GM19467 (cell line): ENCODE data around the gene PROM2.
"Not testable (repeated sequence)": the region's sequence is repeated elsewhere in the genome, so short reads cannot be mapped to it uniquely, and the experiment has no call there.

ENCODE experiments used
- ATAC-seq: cut with Tn5 transposase; IDR thresholded peaks from one replicate; pipeline ENCODE4 v1.9.1; 2021; ENCODE audit warnings: mild to moderate bottlenecking, moderate library complexity; ENCODE audit not compliant: unreplicated experiment

Gene PROM2

GRCh38 chr2:95269036-95269680 lies 5.1 kb upstream of the PROM2 start:
- no peak for ATAC-seq

GRCh38 chr2:95269745-95270144 lies 4.5 kb upstream of the PROM2 start:
- ATAC-seq, result not testable (repeated sequence)

- no peak for ATAC-seq
Measured at GRCh38 chr2:95270541-95271081, 3.6 kb upstream of the PROM2 start.

- no peak for ATAC-seq
Measured at GRCh38 chr2:95271381-95271971, 2.8 kb upstream of the PROM2 start.

GRCh38 chr2:95272299-95272751 lies 1.9 kb upstream of the PROM2 start:
- ATAC-seq, result no peak

DNA sequence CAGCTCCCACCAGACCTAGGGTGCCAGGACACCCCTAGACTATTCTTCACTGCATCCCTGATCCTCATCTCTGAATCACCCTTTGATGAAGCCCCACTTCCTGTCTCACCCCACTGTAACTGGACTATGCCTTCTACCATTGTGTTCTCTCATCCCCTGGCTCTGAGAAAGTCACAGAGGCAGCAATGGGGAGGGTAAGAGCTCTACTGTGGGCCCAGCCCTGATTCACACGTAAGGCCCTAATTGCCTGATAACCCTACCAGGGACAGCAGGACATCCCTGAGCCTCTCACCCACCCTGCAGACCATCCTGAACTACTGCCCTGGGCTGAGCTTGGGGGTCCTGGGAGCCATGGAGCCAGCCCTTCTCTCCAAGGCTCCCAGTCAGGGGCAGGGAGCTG lies 1.5 kb upstream of the PROM2 start:
- ATAC-seq, result no peak

GRCh38 chr2:95273566-95274290 lies 521 bp upstream of the PROM2 start:
- ATAC-seq, result no peak

- no peak for ATAC-seq
Measured at GRCh38 chr2:95275151-95275515, 884 bp downstream of the PROM2 start.

- no peak for ATAC-seq
Measured at GRCh38 chr2:95275601-95276243, 1.5 kb downstream of the PROM2 start.

DNA sequence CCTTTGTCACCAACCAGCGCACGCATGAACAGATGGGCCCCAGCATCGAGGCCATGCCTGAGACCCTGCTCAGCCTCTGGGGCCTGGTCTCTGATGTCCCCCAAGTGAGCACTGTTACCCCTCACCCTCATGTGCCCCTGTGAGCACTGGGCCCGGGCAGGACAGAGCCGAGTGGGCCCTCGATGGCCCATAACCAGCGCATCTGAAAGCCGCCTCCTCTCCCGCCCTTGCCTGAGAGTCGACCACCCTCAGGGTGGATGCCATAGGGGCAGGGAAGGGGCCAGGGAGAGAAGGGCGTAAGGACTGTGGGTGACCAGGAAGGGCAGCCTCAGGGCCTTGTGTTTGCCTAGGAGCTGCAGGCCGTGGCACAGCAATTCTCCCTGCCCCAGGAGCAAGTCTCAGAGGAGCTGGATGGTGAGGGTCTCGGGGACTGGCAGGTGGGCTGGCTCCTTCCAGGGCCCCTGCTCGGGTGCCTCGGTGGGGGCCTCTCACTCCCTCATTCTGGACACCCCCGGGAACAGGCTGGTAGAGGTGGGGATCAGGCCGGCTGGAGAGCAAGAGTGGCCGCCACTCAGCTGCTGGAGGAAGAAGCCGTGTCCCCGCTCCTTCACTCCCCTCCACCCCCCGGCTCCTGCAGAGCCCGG lies 2.1 kb downstream of the PROM2 start:
- ATAC-seq, result no peak

- no peak for ATAC-seq
Measured at GRCh38 chr2:95276888-95277245, 2.6 kb downstream of the PROM2 start.

- no peak for ATAC-seq
Measured at GRCh38 chr2:95277246-95277906, 3.1 kb downstream of the PROM2 start.

- ATAC-seq, result no peak
Measured at GRCh38 chr2:95278051-95278471, 3.8 kb downstream of the PROM2 start.

GRCh38 chr2:95278637-95279225 lies 4.5 kb downstream of the PROM2 start:
- ATAC-seq, result no peak

- no peak for ATAC-seq
Measured at GRCh38 chr2:95279435-95280035, 5.3 kb downstream of the PROM2 start.

DNA sequence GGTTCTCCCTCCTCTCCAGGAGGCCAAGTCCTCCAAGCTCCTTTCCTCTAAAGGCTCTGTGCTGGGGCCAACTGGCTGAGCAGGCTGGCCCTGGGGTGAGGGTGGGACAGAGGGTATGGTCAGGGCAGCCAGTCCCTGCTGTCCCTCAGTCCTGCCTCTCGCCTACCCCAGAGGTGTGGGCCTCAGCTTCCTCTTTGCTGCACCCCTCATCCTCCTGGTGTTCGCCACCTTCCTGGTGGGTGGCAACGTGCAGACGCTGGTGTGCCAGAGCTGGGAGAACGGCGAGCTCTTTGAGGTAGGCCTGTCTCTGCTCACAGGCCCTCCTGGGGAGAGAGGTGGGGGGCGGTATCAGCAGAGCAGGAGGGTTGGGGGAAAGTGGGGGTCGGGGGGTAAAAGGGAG lies 6.8 kb downstream of the PROM2 start:
- ATAC-seq, result no peak

DNA sequence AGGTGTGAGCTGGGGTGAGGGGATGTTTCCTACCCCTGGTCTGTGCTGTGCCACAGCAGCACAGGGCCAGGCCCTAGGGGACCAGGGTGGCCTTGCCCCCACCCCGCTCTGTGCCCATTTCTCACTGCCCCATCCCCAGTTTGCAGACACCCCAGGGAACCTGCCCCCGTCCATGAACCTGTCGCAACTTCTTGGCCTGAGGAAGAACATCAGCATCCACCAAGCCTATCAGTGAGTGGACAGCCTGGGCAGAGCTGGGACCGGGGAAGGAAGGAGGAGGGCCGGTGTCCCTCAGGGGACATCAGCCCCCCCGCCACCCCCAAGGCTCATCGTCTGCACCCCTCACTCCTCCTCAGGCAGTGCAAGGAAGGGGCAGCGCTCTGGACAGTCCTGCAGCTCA lies 7.5 kb downstream of the PROM2 start:
- ATAC-seq, result no peak

DNA sequence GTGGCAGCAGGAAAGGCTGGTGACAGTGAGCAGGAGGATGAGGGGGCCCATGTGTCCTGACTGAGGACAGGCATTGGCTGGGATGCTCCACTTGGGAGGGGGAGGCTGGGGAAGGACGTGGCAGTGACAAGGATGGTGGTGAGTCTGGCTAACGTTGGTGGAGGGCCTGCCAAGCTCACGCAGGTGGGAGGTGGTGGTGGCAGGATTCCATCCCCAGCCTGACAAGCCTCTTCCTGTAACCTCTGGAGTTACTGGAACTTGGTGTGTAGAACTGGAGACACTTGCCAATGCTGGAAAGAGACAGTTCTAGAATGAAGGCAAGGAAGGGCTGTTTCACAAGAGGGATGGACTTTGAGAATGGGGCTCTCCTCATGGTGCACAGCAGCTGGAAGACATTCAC lies 8.2 kb downstream of the PROM2 start:
- ATAC-seq, result no peak

- ATAC-seq, result no peak
Measured at GRCh38 chr2:95283562-95283961, 9.3 kb downstream of the PROM2 start.
